HG03196 (cell line): Measurements from ENCODE around the gene CFAP65.

ENCODE experiments used
- ATAC-seq: cut with Tn5 transposase; IDR thresholded peaks from one replicate; pipeline ENCODE4 v1.9.1; 2021; ENCODE audit not compliant: unreplicated experiment

The CFAP65 gene

DNA sequence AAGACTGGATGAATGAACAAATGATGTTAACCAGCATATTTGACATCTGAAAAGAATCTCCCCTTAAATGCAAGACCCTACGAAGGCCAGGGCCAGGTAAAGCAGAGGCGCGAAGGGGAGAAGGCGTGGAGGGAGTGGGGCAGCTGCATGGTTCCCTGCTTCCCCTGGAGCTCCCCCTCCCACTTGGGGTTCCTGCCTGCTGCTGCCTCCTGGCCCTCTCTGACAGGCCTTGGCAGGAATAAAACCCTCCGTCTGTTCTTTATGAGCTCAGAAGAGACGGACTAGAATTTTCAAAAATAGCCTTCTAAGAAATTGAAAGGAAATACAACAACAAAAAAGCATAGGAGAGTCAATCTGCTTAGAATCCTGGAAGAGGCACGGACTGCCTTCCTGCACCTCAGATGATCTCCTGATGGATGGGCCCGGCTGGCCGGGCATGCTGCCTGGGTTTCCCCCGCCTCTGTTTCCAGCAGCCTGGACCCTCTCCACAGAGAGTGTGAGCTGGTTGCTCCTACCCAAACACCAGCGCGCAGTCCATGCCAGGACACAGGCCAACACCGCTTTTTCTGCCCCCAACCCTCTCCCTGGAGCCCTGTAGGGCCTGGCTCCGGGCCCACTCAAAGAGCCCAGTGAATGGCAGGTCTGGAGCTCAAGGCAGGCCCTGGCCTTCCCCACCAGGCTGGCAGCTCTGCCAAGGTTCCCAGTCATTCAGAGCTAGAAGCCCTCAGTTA lies 23.9 kb downstream of the CFAP65 start:
- ATAC-seq: no peak

DNA sequence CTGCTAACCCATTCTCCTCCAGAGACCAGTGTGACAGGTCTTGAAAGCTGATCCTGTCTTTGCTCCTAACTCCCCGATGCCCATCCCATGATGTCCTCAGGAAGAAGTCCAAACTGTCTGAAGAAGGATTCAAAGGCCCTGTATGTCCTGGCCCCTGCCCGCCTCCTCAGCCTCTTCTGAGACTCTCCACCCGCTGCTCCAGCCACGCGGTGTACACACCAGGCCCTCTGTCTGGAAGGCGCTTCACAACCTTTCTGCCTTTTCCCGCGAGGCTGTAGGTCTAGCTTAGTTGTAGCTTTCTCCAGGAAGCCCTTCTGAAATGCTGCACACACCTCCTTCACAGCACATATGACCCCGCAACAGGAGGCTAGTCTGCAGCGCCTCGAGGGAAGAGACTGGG lies 24.6 kb downstream of the CFAP65 start:
- ATAC-seq: no peak

DNA sequence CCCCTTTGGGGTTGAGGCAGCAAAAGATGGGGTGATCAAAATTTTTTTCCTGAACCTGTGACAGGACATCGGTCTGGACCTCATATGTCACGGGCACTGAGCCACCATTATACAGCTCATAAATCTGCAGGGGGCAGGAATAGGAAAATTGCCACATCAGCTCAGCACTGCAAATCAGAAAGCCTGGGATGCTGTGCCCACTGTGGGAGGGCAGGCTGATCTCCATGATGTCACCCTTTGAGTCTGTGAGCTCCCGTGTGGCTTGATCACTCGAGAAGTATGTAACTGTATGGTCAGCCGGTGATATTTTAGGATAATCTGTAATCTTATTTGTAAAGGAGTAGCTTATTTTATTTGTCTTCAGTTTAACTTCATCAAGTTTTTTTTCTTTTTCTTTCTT lies 30.4 kb downstream of the CFAP65 start:
- ATAC-seq: no peak

DNA sequence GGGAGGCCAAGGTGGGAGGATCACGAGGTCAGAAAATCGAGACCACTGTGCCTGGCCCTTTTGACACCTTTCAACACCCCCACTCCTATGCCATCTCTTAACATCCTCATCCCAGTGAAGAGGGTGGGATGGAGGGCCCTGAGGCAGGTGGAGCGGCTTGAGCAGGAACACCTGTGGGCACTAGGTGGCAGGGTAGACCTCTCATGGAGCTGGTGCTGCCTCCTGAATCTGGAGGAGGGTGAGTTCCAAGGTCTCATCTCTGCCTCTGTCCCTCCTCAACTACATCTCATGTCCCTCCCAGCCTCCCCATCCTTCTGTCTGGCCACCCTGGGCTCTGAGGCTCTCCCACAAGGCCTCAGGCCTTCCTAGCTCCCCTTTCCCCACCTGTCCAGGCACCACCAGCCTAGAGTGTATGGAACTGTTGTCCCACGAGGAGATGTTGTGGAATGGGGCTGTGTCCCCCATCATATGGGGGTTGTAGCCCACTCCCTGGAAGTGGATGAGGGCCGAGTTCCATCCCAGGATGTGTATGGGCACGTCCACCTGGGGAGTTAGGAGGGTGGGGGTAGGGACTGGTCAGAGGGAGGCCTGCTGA lies 31.1 kb downstream of the CFAP65 start:
- no peak for ATAC-seq

DNA sequence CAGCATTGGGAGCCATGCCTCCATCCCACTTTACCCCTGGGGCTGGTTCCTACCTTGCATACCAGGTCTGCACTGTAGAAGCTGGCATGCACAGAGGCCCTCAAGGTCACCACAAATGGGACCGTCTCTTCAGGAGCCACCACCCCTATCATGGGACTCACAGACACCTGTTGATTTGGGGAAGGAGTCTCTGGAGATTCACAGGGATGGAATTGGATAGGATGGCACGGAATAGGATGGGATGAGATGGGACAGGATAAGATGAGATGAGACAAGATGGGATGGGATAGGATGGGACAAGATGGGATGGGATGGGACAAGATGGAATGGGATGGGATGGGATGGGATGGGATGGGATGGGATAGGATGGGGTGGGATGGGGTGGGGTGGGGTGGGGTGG lies 32.0 kb downstream of the CFAP65 start:
- ATAC-seq: no peak

DNA sequence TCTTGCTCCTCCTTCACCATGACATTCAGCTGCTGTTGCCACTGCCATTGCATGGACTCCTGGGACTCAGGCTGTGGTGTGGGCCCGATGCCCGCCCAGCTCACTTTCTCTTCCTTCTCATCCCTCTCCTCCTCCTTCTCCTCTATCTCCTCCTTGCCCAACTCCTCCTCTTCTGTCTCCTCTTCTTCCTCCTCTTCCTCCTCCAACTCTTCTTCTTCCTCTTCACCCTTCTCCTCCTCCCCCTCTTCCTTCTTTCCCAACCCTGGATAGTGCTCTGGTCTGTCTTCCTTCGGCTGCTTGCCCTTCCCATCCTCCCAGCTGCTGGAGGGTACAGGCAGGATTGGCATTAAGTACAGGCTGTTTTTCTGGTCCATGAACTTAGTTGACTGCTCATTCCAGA lies 37.3 kb downstream of the CFAP65 start:
- ATAC-seq: no peak

DNA sequence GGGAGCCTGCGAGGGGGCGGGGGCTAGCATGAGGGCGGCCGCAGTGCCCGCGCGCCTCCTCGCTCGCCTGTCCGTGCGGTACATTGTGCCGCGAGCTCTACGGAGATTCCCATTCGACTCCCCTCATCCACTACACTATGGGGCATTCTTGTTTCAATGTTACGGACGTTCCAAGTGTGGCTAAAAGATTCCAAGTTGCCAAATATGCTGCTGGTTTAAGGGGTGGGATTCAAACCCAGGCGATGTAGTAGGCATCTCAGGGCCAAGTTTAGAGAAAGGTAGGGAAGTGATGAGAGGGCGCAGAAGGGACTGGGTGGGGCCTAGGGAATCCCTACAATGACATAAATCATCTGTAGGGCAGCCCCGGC lies 38.1 kb downstream of the CFAP65 start:
- no peak for ATAC-seq

DNA sequence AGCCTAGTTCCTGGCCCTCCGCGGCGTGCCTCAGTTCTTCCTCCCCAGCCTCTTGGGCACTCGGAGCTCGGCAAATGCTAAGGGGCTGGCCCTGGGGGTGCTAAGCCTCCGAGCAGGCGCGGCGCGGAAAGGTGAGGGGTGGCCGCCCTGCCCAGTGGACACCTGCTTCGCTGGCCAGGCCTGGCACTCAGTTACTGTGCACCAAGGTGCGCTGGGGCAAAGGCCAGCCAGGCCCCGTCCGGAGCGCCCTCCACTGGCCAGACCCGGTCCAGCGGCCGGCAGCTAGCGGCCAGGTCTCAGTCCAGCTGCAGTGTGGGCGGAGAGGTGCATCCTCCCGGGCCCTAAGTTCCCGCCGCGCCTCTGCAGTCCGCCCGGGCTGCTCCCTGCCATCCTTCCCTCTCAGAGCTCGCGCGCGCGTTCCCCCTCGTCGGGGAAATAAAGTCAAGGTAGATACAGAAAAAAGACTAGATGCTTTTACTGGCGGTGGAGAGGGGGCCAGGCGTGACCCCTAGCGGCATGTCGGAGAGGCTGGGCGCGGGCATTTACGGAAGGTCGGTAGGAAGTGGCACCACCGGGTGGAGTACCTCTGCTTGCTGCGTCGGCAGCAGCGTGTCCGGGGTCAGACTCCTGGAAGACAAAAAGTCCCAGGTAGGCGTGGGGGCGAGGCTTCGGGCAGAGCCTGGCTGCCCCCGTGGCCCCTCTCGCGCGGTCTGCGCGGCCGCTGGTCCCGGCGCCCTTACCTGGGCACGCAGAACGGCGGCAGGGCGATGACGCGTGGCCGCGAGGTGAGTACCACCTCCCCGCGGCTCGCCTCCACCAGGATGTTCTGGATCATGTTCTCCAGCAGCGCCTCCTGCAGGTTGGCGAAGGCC lies 38.7 kb downstream of the CFAP65 start:
- no peak for ATAC-seq

DNA sequence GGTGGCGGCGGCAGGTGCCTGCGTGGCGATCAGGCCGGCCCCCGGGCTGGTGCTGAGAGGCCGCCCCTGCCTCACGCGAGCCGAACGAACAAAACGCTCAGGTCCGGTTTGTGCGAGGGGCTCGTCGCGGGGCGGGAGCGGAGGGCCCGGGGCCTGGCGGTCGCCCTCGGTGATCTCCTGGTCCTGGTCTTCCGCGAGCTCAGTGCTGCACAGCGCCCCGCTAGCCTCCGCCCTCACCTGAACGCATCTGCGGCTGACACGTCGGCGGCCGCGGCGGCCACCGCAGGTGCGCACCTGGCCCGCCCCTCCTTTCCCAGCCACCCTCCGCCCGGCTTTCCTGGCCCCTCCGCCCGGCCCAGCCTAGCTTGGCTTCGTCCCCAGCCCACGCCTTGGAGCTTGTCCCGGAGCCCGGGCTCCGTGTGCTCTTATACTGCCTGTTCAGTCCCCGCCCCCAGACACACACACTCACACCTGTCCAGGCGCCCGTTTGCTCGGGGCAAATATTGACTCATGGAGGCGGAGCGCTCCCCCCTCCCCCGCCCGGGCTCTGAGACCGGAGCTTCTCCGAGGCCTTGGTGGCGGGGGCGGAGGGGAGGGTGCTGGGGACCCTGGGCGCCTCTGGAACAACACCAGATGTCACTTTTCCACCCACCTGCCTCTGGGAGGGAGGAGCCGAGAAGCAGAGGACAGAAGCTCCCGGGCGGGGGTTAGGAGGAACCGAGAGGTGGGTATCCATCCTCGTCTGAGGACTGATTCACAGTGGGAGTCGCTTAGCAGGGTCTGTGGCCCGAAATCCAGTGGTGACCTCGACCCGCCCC lies 39.5 kb downstream of the CFAP65 start:
- ATAC-seq: no peak

DNA sequence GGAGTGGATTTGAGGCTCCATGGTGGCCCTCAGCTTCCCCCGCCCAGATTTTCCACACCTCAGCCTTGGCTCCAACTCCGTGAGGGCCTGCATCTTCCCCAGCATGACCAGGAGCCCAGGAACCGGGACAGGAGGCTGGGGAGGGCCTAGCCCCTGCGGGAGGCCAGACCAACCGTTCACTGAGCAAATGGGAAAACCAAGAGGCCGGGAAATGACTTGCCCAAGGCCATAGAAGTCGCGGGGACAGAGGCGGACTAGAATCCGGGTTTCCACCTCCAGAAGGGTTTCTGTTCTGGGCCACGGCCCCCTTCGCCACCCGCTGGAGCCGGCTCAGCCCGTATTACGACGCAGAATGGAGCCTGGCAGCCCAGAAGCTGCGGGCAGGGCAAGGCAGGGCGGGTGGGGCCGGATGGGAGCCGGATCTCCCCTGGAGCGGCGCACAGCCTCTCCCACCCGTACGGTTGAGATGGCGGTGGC lies 40.2 kb downstream of the CFAP65 start:
- no peak for ATAC-seq

DNA sequence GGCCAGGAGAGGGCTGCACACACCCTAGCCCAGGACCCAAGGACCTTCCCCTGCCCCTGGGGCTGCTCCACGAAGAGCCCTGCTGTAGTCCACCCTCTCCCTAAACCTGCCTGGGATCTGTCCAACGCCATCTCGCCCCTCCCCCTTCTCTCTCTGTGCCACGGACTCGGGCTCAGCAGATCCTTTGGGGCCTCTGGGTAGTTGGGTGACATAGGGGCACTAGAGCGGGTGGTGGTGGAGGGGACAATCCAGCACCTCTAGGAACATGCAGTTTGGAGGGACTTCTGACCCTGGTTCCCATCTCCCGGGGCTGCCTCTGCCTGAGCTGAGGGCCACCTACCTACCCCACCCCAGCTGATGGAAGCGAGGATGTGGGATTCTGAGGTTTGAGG lies 40.8 kb downstream of the CFAP65 start:
- ATAC-seq: no peak

DNA sequence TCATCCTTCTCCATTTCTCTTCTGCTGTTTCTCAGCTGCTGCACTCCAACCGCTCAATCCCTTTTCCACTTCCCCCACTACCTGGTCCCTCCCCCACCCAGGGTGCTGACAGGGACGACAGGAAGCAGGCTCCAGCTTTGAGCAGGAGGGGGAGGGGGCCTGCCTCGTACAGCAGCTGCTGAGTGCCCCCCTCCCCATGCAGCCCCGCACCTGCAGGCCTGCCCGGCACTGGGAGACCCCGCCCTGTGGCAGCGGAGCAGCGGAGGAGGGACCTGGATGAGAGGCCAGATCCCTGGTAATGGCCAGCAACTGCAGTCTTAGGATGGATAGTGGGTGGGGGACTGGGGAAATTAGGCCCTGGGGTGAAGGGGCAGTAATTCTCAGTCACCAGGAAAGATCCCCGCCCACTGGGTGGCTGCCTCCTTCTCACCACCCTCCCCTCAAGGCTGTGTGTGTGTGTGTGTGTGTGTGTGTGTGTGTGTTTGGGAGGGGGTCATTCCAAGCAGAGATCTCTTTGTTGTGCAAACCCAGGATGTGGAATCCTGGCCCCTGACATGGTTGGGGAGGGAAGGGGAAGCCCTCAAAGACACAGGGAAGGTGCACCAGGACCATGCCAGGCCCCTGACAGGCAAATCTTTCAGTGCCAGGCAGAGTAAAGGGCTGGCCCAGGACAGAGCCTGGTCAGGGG lies 41.3 kb downstream of the CFAP65 start:
- ATAC-seq: no peak

DNA sequence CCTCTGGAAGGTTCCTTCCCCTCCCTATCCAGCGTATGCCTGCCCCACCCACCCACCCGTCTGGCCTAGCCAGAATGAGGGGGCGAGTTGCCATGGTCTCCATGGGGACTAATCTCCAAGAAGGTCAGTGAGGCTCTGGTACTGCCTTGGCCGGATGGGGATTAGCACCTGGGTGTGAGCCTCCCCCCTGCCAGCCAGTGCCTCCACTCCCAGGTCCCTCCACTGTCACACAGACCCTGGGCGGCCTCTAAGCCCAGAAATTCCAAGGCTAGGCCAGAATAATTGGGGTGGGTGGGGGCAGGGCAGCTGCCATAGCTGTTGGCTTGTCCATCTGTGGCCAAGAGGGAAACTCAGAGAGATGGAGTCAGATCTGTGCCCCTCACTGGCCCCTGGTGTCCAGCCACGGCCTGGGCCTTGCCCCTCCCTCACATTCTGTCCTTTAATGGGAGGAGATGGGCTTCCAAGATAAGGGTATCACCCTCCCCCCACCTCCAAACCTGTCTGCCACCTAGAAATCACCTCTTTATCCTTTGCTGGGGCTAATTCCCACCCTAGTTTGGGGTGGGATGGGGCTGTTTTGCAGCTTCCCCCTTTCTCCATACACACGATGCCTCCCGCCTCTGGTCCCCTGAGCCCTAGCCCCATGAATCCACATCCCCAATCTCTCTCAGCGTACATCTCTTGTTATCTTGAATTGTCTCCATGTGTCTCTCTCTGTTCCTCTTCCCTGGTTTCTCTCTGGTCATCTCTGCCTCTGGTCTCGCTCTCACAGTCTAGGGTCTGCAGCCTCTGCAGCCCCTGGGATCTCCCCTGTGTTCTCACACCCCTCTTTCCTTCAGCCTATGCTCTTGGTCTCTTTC lies 42.1 kb downstream of the CFAP65 start:
- ATAC-seq: no peak

DNA sequence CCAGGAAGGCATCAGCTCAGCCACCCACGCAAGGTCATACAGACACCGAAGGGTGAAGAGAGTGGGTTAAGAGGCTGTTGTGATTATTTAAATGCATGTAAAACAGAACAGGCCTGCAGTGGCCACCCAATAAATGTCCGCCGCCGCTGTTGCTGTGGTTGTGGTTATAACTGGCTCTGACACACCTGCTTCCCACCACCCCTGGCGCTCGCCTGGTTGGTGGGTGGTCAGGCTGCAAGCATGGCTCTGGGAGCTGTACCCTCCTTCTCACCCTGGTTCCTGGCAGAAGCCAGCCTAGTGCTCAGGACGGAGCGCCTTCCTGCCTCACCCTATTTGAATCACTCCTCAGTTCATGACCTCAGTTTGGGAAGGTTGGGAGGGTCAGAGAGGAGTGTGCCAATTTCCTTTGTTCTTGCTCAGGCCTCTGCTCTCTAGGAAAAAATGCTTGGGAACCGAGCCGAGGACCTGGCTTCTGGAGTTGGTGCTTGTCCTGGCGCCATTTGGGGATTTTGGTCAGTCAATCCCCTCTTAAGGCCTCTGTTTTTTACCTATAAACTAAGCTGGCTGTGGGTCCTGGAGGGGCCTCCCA lies 42.8 kb downstream of the CFAP65 start:
- no peak for ATAC-seq

DNA sequence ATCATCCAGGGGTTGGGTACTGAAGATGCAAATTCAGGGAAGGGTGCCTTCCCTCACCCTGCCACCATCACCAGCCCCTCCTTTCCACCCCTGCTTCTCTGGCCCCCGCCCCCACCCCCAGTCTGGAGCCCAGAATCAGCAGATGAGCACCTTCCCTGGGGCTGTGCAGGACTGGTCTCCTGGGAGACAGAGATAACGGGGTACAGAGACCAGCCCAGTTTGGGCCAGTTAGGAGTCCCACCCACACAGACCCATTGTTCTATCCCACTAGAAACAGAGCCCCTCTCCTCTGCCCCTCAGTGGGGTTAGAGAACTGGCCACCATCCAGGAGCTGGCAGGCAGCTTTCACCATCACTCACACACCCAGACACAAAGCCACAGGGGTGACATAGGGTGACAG lies 43.6 kb downstream of the CFAP65 start:
- ATAC-seq: no peak

DNA sequence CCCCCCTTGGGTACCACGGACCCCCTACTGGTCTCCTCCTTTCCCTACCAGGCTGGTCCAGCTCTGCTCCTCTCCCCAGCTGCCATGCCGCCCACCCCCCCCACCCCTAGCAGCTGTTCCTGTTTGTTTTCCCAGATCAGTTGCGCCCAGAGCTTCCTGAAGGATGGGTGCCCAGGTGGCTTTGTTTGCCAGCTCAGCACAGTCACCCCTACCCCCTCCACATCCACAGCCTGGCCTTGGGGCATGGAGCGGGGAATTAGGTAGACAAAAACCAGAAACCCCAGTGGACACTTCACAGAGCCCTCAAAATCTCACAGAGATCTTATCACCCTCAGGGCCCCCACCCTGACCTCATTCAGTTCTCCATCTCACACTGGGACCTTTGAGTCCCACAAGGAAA lies 44.4 kb downstream of the CFAP65 start:
- ATAC-seq: no peak

DNA sequence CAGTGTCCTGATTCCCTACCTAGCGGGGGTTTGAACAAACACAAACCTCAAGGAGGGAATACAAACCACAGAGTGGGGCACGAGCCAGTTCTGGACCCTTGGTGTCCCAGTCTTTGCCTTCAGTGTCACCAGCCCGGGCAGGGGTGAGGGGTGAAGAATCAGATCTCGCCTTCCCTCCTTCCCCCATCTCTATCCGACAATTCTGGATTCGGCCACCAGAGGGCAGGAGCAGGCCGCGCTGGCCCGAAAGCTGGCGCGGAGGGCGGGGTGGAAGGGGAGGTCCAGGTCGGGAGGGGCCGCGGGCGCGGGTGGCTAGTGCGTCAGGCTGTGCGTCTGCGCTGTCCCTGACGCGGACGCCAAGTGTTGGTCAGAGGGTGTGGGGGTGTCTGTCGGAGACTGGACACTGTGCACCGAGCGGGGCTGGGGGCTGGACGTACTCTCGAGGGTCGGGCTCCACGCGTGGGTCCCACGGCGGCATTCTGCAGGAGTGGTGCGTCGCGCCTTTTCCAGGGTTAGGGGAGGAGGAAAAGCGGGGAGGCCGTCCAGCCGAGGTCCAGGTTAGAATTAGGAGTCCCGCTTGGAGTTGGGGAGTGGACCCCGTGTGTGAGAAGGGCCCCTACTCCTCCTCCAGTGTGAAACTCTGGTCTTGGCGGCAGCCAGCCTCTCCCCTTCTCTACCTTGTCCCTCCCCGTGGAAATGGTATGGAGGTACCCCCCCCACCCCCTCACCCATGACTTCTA lies 45.2 kb downstream of the CFAP65 start:
- peak; percentile 43 for ATAC-seq

DNA sequence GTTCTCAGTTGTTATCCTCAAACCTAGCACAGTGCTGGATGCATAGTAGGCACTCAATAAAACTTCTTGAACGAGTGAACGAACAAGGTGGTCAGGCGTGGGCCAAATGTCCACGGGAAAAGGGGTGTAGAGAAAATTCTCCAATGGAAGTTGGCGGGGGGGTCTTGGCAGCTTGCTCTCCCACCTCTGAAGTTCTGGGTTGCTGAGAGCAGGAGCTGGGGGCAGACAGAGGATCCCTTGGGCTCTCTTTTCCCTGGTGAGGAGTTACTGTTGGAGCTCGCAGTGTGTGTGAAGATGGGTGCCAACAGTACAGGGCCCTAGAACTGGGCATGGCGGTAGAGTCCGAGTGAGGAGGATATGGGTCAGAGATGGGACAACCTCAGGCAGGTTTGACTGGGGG lies 45.8 kb downstream of the CFAP65 start:
- ATAC-seq: no peak
